Measurements from ENCODE around the gene FCRL3.

DNA sequence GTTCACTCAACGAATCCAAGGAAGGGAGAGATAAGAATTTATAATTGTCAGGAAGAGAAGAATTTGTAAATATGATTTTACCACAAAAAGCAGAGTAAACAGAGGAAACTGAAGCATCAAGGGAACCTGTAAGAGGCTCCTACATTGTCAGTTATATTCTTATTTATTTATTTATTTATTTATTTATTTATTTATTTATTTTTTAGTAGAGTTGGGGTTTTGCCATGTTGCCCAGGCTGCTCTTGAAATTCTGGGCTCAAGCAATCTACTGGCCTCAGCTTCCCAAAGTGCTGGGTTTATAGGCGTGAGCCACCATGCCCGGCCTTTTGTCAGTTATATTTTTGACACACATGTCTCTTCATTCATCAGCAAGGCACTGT, 47.1 kb downstream of the FCRL3 start:
- TF ChIP-seq, protein P1, sequence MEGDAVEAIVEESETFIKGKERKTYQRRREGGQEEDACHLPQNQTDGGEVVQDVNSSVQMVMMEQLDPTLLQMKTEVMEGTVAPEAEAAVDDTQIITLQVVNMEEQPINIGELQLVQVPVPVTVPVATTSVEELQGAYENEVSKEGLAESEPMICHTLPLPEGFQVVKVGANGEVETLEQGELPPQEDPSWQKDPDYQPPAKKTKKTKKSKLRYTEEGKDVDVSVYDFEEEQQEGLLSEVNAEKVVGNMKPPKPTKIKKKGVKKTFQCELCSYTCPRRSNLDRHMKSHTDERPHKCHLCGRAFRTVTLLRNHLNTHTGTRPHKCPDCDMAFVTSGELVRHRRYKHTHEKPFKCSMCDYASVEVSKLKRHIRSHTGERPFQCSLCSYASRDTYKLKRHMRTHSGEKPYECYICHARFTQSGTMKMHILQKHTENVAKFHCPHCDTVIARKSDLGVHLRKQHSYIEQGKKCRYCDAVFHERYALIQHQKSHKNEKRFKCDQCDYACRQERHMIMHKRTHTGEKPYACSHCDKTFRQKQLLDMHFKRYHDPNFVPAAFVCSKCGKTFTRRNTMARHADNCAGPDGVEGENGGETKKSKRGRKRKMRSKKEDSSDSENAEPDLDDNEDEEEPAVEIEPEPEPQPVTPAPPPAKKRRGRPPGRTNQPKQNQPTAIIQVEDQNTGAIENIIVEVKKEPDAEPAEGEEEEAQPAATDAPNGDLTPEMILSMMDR (IDR thresholded peaks at IDR 0.05), result no peak
- TF ChIP-seq POLR2A (IDR thresholded peaks at IDR 0.05), result no peak

Data from lower leg skin (tissue), 3 donors.